ENCODE results near the gene ARL9.

- TF ChIP-seq, protein P1, sequence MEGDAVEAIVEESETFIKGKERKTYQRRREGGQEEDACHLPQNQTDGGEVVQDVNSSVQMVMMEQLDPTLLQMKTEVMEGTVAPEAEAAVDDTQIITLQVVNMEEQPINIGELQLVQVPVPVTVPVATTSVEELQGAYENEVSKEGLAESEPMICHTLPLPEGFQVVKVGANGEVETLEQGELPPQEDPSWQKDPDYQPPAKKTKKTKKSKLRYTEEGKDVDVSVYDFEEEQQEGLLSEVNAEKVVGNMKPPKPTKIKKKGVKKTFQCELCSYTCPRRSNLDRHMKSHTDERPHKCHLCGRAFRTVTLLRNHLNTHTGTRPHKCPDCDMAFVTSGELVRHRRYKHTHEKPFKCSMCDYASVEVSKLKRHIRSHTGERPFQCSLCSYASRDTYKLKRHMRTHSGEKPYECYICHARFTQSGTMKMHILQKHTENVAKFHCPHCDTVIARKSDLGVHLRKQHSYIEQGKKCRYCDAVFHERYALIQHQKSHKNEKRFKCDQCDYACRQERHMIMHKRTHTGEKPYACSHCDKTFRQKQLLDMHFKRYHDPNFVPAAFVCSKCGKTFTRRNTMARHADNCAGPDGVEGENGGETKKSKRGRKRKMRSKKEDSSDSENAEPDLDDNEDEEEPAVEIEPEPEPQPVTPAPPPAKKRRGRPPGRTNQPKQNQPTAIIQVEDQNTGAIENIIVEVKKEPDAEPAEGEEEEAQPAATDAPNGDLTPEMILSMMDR (IDR thresholded peaks at IDR 0.05), result no peak
- TF ChIP-seq POLR2A (IDR thresholded peaks at IDR 0.05), result no peak
These were observed 6.6 kb downstream of the ARL9 start for GRCh38 chr4:56512166-56512565.
